NCI-H446 treated with DMSO at 0.1 percent for 48 hours (cell line): ENCODE measurements around the gene FGF10.

Experiments
- DNase-seq: peaks from one replicate; lab custom pipeline; 2025; lab: John Stamatoyannopoulos, UW

FGF10 gene

GRCh38 chr5:44389090-44389822 is at the start of gene FGF10:
FGF10 (minus strand) TSS chr5:44389420; CDS start chr5:44388682, 738 bp downstream.
- DNase-seq: no peak

- no peak for DNase-seq
Observed at GRCh38 chr5:44426944-44427343, 37.7 kb upstream of the FGF10 start.

- no peak for DNase-seq
Observed at GRCh38 chr5:44412286-44412685, 23.1 kb upstream of the FGF10 start.

- no peak for DNase-seq
Observed at GRCh38 chr5:44402084-44402483, 12.9 kb upstream of the FGF10 start.

- DNase-seq: no peak
Observed at GRCh38 chr5:44401611-44402010, 12.4 kb upstream of the FGF10 start.

- no peak for DNase-seq
Observed at GRCh38 chr5:44398382-44398781, 9.2 kb upstream of the FGF10 start.

- no peak for DNase-seq
Observed at GRCh38 chr5:44396312-44396711, 7.1 kb upstream of the FGF10 start.

- DNase-seq: no peak
Observed at GRCh38 chr5:44390351-44390750, 1.1 kb upstream of the FGF10 start.

GRCh38 chr5:44389823-44390143 is 563 bp upstream of the FGF10 start:
- no peak for DNase-seq

- DNase-seq: no peak
Observed at GRCh38 chr5:44388321-44389089, 715 bp downstream of the FGF10 start.

- DNase-seq: no peak
Observed at GRCh38 chr5:44387921-44388320, 1.3 kb downstream of the FGF10 start.

- no peak for DNase-seq
Observed at GRCh38 chr5:44387406-44387805, 1.8 kb downstream of the FGF10 start.

GRCh38 chr5:44385291-44385900 is 3.8 kb downstream of the FGF10 start:
- no peak for DNase-seq

- no peak for DNase-seq
Observed at GRCh38 chr5:44384816-44385215, 4.4 kb downstream of the FGF10 start.

- DNase-seq: no peak
Observed at GRCh38 chr5:44382894-44383293, 6.3 kb downstream of the FGF10 start.

- DNase-seq: no peak
Observed at GRCh38 chr5:44377057-44377456, 12.2 kb downstream of the FGF10 start.

GRCh38 chr5:44372028-44372427 is 17.2 kb downstream of the FGF10 start:
- DNase-seq: no peak

- DNase-seq: no peak
Observed at GRCh38 chr5:44367203-44367602, 22.0 kb downstream of the FGF10 start.

- DNase-seq: no peak
Observed at GRCh38 chr5:44365345-44365744, 23.9 kb downstream of the FGF10 start.

- no peak for DNase-seq
Observed at GRCh38 chr5:44364097-44364496, 25.1 kb downstream of the FGF10 start.

- DNase-seq: no peak
Observed at GRCh38 chr5:44361342-44362001, 27.7 kb downstream of the FGF10 start.

GRCh38 chr5:44360919-44361318 is 28.3 kb downstream of the FGF10 start:
- no peak for DNase-seq

GRCh38 chr5:44358421-44358820 is 30.8 kb downstream of the FGF10 start:
- no peak for DNase-seq
